ENCODE measurements around the gene C5orf34.

The C5orf34 gene

DNA sequence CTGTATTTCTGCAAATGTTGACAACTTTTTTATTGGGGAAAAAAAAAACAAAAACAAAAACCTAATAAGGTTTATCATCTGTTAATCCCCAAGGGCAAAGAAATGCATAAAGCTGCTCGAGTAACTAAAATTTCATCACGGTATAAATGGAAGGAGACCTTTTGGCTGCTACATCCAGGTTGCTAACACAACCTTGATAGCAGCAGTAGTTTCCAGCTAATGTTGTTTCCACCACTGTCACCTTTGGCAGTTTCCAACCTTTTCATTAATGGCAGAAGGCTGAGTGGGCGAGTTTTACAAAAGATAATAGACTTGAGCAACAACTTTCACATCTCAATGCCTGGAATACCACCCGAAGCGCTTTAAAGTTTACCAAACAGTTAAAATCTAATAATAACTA is 33.4 kb upstream of the C5orf34 start:
- no peak for DNase-seq (ENCODE audit: low read depth)
- TF ChIP-seq POLR2A (IDR thresholded peaks at IDR 0.05; ENCODE audit: extremely low read depth, insufficient read length): no peak
- TF ChIP-seq, protein P1, sequence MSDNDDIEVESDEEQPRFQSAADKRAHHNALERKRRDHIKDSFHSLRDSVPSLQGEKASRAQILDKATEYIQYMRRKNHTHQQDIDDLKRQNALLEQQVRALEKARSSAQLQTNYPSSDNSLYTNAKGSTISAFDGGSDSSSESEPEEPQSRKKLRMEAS (IDR thresholded peaks at IDR 0.05; ENCODE audit: low read depth, low read length): no peak
- no peak overlapping the region for H3K4me3 ChIP-seq (ENCODE audit: low read depth, low read length)

DNA sequence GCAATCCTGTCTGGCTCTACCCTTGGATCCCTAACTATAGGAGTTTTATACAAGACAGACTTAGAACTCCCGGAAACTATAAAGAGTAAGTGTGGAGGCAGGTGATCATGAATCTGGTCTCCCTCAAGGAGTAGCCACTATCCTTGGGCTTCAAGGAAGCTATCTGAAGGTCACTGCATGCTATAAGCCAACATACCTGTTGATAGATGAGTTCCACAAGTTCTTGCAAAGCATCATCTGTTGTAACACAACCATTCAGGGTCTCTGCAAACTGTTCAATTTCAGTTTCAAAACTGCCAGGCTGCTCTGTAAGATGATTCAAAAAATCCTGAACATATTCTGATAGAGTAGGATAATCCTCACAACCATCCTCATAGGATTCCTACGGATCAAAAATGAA is 32.6 kb upstream of the C5orf34 start:
- DNase-seq (ENCODE audit: low read depth): no peak
- TF ChIP-seq, protein P1 (IDR thresholded peaks at IDR 0.05; ENCODE audit: low read depth, low read length): no peak
- no peak for TF ChIP-seq MYC (IDR thresholded peaks at IDR 0.05; ENCODE audit: low read depth, low read length)
- TF ChIP-seq POLR2A (IDR thresholded peaks at IDR 0.05; ENCODE audit: extremely low read depth, insufficient read length): no peak
- TF ChIP-seq, protein P2, sequence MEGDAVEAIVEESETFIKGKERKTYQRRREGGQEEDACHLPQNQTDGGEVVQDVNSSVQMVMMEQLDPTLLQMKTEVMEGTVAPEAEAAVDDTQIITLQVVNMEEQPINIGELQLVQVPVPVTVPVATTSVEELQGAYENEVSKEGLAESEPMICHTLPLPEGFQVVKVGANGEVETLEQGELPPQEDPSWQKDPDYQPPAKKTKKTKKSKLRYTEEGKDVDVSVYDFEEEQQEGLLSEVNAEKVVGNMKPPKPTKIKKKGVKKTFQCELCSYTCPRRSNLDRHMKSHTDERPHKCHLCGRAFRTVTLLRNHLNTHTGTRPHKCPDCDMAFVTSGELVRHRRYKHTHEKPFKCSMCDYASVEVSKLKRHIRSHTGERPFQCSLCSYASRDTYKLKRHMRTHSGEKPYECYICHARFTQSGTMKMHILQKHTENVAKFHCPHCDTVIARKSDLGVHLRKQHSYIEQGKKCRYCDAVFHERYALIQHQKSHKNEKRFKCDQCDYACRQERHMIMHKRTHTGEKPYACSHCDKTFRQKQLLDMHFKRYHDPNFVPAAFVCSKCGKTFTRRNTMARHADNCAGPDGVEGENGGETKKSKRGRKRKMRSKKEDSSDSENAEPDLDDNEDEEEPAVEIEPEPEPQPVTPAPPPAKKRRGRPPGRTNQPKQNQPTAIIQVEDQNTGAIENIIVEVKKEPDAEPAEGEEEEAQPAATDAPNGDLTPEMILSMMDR (IDR thresholded peaks at IDR 0.05; ENCODE audit: low read depth, low read length): no peak

DNA sequence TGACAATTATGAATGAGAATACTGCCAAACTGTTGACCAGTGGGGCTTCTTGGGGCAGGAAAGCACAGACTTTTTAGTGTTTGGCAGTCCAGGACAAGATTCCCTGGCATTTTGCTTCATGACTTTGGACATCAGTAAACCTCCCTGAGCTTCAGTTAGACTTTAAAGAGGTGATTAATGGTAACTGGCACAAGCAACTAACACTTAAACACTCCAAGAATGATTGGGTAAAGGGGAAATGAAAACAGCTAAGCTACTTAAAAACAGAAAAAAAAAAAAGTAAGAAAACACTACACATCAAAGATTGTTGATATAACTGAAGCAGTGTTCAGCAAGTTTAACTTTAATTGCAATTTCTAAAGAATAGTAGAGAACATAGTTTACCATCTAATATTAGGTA is 28.5 kb upstream of the C5orf34 start:
- DNase-seq (ENCODE audit: low read depth): no peak
- H3K4me3 ChIP-seq (ENCODE audit: low read depth, low read length): no peak overlapping the region
- TF ChIP-seq MYC (IDR thresholded peaks at IDR 0.05; ENCODE audit: low read depth, low read length): no peak
- TF ChIP-seq, protein P1 (IDR thresholded peaks at IDR 0.05; ENCODE audit: low read depth, low read length): no peak

More for the DNA sequence above, 32.6 kb upstream of the C5orf34 start:
- H3K4me3 ChIP-seq (ENCODE audit: low read depth, low read length): no peak overlapping the region

DNA sequence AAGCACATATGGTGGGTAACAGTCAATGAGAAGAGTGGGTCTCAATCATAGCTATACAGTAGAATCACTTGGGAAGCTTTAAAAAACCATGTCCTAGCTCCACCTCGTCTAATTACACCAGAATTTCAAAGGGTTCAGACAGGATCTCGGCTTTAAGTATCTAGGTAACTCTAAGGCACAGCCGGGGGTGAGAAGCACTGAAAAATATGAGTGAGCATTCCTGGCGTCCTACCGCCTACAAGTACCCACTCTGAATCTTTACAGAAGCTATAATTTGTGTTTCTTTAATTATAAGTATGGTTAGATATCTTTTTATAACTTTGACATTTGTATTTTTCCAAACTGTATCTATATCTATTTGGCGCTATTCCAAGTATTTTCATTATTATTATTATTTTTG is 25.8 kb upstream of the C5orf34 start:
- DNase-seq (ENCODE audit: low read depth): no peak
- H3K4me3 ChIP-seq (ENCODE audit: low read depth, low read length): no peak overlapping the region
- TF ChIP-seq, protein P1 (IDR thresholded peaks at IDR 0.05; ENCODE audit: low read depth, low read length): no peak
- TF ChIP-seq POLR2A (IDR thresholded peaks at IDR 0.05; ENCODE audit: extremely low read depth, insufficient read length) (no peak), MYC (IDR thresholded peaks at IDR 0.05; ENCODE audit: low read depth, low read length) (no peak)
- TF ChIP-seq, protein P2 (IDR thresholded peaks at IDR 0.05; ENCODE audit: low read depth, low read length): no peak

DNA sequence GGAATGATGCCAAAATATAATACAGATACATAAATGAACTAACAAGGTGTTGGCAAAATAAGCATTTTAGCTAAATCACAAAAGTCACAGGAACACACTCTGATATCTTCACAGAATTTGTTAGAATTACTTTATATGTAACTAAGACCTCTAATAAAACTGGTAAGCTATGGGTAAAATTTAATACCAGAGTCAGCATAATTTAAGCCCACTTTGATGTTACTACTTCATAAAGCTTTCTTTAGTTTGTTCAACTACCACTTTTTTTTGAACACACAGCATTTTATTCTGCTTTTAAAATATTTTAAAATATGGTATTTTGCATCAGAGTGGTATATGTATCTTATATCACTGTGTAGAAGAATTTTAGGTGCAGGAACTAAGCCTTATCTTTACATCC is 22.0 kb upstream of the C5orf34 start:
- TF ChIP-seq, protein P2 (IDR thresholded peaks at IDR 0.05; ENCODE audit: low read depth, low read length): no peak
- TF ChIP-seq POLR2A (IDR thresholded peaks at IDR 0.05; ENCODE audit: extremely low read depth, insufficient read length): no peak
- TF ChIP-seq, protein P1 (IDR thresholded peaks at IDR 0.05; ENCODE audit: low read depth, low read length): no peak
- TF ChIP-seq MYC (IDR thresholded peaks at IDR 0.05; ENCODE audit: low read depth, low read length): no peak
- H3K4me3 ChIP-seq (ENCODE audit: low read depth, low read length): no peak overlapping the region

DNA sequence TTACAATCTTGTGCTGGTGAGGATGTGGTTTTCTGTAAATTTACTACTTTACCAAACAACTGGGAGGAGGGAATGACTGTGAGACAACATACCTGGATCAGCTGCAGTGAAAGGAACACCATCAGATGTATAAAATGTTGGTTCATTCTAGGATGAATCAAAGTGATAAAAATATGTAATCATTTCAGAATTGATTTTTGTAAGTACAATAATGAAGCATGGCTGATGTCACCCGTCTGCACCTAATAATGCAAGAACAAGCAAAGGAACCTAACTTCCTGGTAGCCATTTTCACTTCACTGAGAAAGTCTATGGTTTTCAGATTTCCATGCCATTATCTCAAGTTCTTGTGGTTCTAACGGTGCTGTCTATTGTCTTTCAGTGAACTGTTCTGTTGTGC is 18.7 kb upstream of the C5orf34 start:
- TF ChIP-seq, protein P1 (IDR thresholded peaks at IDR 0.05; ENCODE audit: low read depth, low read length): no peak
- TF ChIP-seq MYC (IDR thresholded peaks at IDR 0.05; ENCODE audit: low read depth, low read length) (no peak), POLR2A (IDR thresholded peaks at IDR 0.05; ENCODE audit: extremely low read depth, insufficient read length) (no peak)
- TF ChIP-seq, protein P2 (IDR thresholded peaks at IDR 0.05; ENCODE audit: low read depth, low read length): no peak
- DNase-seq (ENCODE audit: low read depth): no peak
- H3K4me3 ChIP-seq (ENCODE audit: low read depth, low read length): no peak overlapping the region

More for the DNA sequence above, 22.0 kb upstream of the C5orf34 start:
- no peak for DNase-seq (ENCODE audit: low read depth)

DNA sequence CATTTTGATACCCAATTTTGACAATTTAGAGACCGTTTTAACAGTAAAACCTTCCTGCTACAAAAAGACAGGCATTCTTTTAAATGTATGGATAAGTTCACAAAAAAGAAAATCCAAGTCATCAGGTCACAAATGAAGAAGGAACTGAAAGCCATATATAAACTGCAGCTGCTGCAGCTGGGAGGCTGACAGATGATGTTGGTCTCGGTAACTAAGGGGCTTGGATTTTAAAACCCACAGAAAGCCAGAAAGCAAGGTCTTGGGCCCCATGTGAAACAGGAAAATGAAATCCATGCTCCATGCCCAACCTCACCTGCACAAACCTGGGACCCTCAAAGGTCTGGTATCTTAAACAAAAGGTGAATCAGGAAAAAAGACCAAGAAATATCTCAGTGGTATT is 15.7 kb upstream of the C5orf34 start:
- TF ChIP-seq, protein P2 (IDR thresholded peaks at IDR 0.05; ENCODE audit: low read depth, low read length): no peak
- TF ChIP-seq POLR2A (IDR thresholded peaks at IDR 0.05; ENCODE audit: extremely low read depth, insufficient read length) (no peak), MYC (IDR thresholded peaks at IDR 0.05; ENCODE audit: low read depth, low read length) (no peak)
- TF ChIP-seq, protein P1 (IDR thresholded peaks at IDR 0.05; ENCODE audit: low read depth, low read length): no peak
- H3K4me3 ChIP-seq (ENCODE audit: low read depth, low read length): no peak overlapping the region
- no peak for DNase-seq (ENCODE audit: low read depth)

Measured in NB4 (cell line).